ENCODE measurements around the gene NGFR.

The NGFR gene, protein sequence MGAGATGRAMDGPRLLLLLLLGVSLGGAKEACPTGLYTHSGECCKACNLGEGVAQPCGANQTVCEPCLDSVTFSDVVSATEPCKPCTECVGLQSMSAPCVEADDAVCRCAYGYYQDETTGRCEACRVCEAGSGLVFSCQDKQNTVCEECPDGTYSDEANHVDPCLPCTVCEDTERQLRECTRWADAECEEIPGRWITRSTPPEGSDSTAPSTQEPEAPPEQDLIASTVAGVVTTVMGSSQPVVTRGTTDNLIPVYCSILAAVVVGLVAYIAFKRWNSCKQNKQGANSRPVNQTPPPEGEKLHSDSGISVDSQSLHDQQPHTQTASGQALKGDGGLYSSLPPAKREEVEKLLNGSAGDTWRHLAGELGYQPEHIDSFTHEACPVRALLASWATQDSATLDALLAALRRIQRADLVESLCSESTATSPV

DNA sequence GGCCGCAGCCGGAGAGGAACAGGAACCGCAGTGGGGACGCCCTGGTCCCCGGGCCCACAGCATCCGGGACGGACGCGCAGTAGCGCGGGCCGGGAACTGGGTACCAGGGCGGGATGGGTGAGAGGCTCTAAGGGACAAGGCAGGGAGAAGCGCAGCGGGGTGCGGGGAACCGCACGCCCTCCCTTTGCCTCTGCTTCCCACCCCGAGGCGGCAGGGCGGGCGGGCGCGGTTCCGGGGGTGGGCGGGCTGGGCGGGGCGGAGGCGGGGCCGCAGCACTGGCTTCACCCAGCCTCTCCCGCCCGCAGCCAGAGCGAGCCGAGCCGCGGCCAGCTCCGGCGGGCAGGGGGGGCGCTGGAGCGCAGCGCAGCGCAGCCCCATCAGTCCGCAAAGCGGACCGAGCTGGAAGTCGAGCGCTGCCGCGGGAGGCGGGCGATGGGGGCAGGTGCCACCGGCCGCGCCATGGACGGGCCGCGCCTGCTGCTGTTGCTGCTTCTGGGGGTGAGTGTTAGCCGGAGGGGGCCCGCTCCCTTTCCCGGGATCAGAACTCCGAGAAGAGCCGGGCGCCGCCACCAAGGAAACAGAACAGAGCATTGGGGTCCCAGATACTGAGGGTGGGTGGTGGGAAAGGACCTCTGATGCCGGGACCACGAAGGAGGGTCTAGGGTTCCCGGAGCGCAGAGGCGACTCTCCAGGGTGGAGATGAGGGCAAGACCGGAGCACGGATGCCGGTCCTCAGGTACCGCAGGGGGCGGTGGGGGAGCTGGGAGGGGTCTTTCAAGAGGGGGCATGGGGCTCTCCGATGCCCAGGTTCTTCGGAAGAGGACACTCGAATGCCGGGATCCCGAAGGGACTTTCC, at the start of gene NGFR:
NGFR (plus strand) TSS at position 308 of the 856 bp plus-strand sequence; CDS start at position 433, 125 bp downstream.
- peak in 1 of 2 donors; percentile 16 for DNase-seq (ENCODE audit: low read depth in 2 of 2, low spot score in 1 of 2)

- DNase-seq (ENCODE audit: low read depth in 2 of 2, low spot score in 1 of 2): no peak
These were observed 49.5 kb upstream of the NGFR start for GRCh38 chr17:49445591-49445990.

- no peak for DNase-seq (ENCODE audit: low read depth in 2 of 2, low spot score in 1 of 2)
These were observed 47.3 kb upstream of the NGFR start for GRCh38 chr17:49447628-49448302.

- DNase-seq (ENCODE audit: low read depth in 2 of 2, low spot score in 1 of 2): no peak
These were observed 44.9 kb upstream of the NGFR start for GRCh38 chr17:49450181-49450580.

DNA sequence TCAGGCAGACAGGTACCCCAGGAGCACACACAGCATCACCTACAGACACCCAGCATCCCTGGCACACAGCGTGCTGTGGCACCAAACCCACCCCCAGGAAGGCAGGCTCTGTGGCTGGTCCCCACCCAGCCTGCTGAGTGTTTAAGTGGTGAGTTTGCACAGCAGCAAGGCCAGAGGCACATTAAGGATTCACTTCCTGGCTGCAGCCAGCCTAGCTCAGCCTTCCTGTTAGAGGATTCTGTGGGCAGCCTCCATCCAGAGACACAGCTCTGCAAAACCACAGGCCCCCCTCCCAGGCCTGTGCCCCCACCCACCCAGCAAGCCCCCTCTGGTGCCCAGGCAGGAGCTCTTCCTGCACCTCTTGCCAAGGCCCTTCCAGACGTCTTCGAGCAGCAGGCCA, 44.4 kb upstream of the NGFR start:
- DNase-seq (ENCODE audit: low read depth in 2 of 2, low spot score in 1 of 2): no peak

DNA sequence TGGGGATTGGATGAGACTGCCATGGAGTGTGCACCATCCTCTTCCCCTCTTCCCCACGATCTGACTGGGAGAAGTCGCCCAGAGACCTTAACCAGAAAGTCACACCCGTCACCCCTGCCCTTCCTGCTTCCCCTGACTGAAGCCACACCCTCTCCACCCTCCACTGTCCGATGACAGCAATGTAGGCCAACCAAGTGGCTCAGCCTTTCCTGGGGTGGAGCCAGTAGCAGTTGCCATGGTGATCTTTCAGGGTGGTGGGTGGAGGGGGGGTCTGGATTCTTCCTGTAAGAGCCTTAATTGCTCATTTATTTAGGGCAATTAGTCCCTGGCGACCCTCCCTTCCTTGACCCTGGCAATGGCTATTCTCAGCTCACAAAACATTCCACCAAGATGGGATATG, 42.9 kb upstream of the NGFR start:
- DNase-seq (ENCODE audit: low read depth in 2 of 2, low spot score in 1 of 2): no peak

- no peak for DNase-seq (ENCODE audit: low read depth in 2 of 2, low spot score in 1 of 2)
These were observed 42.4 kb upstream of the NGFR start for GRCh38 chr17:49452661-49453060.

GRCh38 chr17:49454050-49454449, 41.0 kb upstream of the NGFR start:
- DNase-seq (ENCODE audit: low read depth in 2 of 2, low spot score in 1 of 2): no peak

DNA sequence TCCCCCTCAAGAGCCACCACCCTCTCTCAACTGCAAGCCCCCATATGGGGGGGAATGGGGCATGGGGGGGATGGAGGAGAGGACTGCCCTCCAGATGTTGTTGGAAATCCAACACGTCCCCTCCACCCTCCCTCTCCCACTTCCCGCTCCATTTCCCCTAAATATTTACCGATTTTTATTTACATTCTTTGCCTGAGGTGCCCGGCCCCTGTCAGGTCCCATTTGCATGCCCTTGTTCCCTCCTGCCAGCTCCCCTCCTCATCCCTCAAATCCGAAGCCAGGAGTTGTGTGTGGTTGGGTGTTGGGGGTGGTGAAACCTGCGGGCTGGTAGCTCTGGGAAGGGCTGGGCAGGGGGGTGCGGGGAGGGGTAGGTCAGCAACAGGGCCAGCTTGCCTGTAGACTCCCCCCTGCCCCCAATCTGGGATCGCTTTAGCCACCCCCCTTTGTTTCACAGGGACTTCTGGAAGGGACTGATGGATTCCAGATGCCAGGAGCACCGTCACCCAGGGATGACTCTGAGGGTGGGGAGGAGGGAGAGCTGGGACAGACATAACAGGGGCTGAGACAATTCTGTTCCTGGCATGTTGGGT, 39.7 kb upstream of the NGFR start:
- no peak for DNase-seq (ENCODE audit: low read depth in 2 of 2, low spot score in 1 of 2)

DNA sequence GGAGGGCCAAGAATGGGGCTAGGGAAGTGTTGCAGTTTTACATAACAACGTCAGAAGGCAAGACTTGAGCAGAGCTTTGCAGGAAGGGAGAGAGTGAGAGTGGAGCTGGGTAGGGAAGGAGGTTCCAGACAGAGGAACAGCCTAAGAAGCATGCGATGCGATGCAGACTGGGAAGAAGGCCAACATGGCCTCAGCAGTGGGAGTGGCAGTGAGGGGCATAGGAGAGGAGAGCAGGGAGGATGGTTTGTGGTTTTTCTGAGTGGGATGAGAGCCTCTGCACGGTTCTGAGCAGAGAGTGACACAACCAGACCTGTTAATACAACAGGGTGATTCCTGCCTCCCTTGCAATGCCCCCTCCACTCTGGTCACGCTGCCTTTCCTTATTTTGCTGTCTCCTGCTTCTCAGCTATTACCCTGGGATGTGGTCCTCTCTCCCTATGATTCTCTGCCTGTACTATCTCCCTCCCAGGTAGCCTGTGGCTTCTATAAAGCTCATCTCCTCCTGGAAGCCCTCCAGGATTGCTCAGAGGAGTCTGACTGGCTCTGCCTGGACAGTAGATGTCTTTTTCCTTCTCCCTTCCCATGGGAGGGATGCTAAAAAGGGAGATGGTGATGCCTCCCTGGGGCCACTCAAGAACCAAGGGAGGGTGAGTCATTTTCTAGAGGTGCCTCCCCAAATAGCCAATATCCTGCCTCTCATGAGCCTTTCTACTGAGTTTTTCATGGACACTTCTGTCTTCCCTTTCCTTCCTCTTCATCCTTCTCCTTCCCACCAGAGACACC, 38.7 kb upstream of the NGFR start:
- DNase-seq (ENCODE audit: low read depth in 2 of 2, low spot score in 1 of 2): no peak

GRCh38 chr17:49457564-49458535, 37.2 kb upstream of the NGFR start:
- DNase-seq (ENCODE audit: low read depth in 2 of 2, low spot score in 1 of 2): no peak

DNA sequence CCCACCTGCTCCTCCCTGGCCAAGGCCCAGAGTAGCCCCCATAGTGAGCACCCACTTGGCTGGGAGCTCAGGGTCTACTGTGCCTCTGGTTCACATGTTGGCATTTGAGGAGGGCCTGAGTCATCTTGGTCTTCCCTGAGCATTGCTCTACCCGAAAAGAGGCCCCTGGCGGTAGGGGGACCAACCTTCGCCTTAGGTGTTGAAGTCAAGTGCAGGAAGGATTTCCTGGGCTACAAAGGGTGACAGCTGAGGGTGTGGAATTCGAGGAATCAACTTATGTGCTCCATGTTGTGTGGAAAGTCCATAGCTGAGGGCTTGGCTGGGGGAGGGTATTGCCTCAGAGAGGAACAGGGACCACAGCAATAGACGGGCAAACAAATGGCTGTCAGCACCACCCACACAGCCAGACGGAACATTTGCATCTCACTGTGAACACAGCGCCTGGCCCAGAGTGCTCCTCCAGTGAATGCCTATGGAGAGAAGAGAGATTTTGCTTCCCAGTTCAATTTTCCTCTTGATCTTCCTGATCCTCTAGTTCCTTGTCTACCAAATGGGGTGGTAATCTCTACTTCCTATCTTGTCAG, 35.6 kb upstream of the NGFR start:
- DNase-seq (ENCODE audit: low read depth in 2 of 2, low spot score in 1 of 2): no peak

- no peak for DNase-seq (ENCODE audit: low read depth in 2 of 2, low spot score in 1 of 2)
These were observed 34.7 kb upstream of the NGFR start for GRCh38 chr17:49460401-49460800.

DNA sequence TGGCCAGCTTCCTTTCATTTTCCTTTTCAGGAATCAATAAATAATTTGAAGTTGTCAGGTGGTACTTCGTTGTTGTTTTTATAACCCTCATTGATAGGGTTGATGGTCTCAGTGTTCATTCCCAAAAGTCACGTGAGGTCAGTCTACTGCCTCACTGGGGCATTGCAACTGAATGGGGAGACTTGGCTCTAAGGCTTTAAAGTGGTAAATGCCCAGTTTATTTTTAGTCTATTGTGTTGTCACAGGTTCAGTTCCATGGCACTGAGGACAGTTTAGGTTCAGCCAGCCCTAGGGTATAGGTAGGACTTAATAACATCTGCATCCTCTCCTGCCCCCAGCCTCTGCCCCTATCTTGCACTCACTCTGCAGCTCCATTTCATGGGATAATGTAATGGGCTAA, 33.5 kb upstream of the NGFR start:
- no peak for DNase-seq (ENCODE audit: low read depth in 2 of 2, low spot score in 1 of 2)

GRCh38 chr17:49464049-49464448, 31.0 kb upstream of the NGFR start:
- no peak for DNase-seq (ENCODE audit: low read depth in 2 of 2, low spot score in 1 of 2)

DNA sequence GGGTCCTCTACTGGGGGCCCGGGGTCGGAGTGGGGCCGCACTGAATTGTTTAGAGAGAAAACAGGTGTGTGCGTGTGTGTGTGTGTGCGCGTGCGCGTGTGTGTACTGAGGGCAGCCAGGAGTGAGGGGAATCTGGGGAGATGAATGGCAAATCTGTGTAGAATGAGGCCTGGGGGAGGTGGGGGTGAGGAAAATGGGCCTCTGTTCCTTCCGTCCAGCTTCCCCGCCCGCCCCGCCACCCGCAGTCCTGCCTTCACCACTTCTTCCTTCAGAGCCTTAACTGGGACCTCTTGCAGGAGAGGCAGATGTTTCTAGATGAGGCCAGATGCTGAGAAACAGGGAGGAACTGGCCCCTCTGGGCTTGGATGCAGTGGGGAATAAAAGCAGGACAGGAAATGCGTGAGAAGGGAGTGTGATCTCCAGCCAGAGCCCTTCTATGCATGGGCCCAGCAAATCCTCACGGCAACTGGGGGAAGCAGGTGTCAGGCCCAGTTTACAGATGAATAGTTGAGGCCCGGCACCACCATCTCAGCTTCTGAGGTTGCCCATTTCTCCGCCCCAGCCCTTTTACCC, 29.7 kb upstream of the NGFR start:
- no peak for DNase-seq (ENCODE audit: low read depth in 2 of 2, low spot score in 1 of 2)

- DNase-seq (ENCODE audit: low read depth in 2 of 2, low spot score in 1 of 2): no peak
These were observed 28.7 kb upstream of the NGFR start for GRCh38 chr17:49466436-49466835.

DNA sequence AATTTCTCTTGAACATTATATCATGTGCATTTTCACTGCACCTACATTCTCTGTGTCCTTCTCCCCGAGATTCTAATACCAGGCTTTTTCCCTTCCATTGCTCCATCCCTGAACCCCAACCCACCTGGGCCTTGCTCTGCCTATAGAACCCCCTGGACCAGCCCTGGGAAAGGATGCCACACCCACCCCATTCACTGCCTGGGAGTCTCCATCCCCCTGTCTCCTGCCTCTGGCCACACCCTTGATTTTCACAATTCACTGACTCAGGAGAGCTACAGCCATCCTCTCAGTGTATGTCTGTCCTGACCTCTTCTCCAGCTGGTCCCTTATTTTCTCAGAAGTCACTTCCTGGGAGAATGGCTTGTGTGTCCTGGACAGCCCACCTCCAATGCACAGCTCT, 27.9 kb upstream of the NGFR start:
- DNase-seq (ENCODE audit: low read depth in 2 of 2, low spot score in 1 of 2): no peak

Measured in stimulated activated CD8-positive, alpha-beta memory T cell treated with anti-CD3 and anti-CD28 coated beads, Interleukin-4, amount 100 ng/mL, for 4 hours (primary cell).